Coronary artery (tissue), 2 donors: ENCODE data around the gene NEIL1.
"Not testable (repeated sequence)": the region's sequence is repeated elsewhere in the genome, so short reads cannot be mapped to it uniquely, and the experiment has no call there.

Source experiments
- DNase-seq: peaks from one replicate; pipeline ENCODE4 v3.0.0-alpha.2; 2017; ENCODE audit warnings: low spot score
- H3K27ac ChIP-seq, 2 donors: fragments of 200-600 bp; sonication (generic); one replicate each; pipeline ENCODE4 v1.5.1; 2016 to 2019
- H3K4me3 ChIP-seq: fragments of 200-600 bp; sonication (generic); 2 replicates; pipeline ENCODE4 v1.5.1; 2016; ENCODE audit warnings: mild to moderate bottlenecking, moderate library complexity
- TF ChIP-seq, protein P1 (sequence below): fragments of 200-600 bp; sonication (generic); IDR thresholded peaks from one replicate; pipeline ENCODE4 v1.5.1; 2019; ENCODE audit warnings: antibody characterized with exemption

The NEIL1 gene, protein sequence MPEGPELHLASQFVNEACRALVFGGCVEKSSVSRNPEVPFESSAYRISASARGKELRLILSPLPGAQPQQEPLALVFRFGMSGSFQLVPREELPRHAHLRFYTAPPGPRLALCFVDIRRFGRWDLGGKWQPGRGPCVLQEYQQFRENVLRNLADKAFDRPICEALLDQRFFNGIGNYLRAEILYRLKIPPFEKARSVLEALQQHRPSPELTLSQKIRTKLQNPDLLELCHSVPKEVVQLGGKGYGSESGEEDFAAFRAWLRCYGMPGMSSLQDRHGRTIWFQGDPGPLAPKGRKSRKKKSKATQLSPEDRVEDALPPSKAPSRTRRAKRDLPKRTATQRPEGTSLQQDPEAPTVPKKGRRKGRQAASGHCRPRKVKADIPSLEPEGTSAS

DNA sequence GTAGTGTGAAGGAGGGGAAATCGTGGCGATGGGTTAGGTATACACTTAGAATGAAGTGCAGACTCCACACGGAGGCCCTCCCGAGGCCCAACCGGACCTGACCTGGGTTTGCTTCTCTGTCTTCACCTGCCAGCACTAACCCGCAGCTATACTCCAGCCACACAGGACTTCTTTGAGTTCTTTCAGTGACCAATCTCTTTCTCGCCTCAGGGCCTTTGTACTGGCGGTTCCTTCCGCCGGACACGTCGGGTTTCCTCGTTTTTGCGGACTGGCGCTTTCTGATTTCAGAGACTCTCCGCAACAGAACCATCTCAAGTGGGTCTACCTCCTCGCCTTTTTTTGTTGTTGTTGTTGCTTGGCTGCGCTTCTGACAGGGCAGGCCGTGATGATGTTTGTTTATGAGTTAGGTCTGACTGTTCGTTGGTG, at the start of gene NEIL1:
TSS of gene NEIL1 (plus strand) at position 244 of the 426 bp plus-strand sequence. CDS start 1,867 bp downstream, outside the sequence.
- H3K4me3 ChIP-seq, result peak within 1 kb of the TSS; percentile 94
- peak within 1 kb of the TSS; percentile 37 to 76 for H3K27ac ChIP-seq
- TF ChIP-seq, protein P1, sequence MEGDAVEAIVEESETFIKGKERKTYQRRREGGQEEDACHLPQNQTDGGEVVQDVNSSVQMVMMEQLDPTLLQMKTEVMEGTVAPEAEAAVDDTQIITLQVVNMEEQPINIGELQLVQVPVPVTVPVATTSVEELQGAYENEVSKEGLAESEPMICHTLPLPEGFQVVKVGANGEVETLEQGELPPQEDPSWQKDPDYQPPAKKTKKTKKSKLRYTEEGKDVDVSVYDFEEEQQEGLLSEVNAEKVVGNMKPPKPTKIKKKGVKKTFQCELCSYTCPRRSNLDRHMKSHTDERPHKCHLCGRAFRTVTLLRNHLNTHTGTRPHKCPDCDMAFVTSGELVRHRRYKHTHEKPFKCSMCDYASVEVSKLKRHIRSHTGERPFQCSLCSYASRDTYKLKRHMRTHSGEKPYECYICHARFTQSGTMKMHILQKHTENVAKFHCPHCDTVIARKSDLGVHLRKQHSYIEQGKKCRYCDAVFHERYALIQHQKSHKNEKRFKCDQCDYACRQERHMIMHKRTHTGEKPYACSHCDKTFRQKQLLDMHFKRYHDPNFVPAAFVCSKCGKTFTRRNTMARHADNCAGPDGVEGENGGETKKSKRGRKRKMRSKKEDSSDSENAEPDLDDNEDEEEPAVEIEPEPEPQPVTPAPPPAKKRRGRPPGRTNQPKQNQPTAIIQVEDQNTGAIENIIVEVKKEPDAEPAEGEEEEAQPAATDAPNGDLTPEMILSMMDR, result no peak
- DNase-seq, result no peak

DNA sequence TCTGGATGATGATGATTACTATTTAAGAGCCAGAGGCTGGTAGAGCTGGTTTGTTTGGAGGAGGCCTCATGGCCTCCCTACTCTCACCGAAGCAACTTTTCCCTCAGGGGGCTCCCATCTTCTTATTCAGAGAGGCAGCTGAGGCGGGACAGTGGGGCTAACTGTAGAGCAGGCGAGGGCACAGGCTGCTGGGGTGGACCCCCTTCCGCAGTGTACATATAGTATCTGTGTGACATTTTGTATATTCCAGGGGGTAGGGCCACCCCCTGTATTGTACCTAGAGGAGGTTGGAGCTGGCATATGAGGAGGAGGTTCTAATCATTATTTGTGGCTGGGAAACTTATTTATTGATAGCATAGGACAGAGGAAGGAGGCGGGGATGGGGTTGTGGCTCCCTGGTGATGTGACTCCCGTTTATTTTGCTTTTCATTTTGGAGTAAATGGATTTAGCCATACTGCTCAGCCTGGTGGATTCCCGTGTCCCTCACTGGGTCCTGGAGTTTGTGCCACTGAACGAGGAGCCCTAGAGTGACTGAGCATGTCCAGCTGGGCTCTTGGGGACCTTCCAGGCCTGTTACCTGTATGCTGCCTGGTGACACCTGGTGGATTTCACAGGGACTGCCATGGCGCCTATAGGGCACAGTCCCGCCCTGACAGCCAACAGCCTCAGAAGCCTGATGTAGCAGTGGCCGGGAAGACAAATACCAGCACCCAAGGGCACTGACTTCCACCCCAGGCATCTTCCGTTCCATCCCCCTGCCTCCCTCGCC, 48.1 kb upstream of the NEIL1 start:
- H3K4me3 ChIP-seq, H3K27ac ChIP-seq, DNase-seq: not testable (repeated sequence)

DNA sequence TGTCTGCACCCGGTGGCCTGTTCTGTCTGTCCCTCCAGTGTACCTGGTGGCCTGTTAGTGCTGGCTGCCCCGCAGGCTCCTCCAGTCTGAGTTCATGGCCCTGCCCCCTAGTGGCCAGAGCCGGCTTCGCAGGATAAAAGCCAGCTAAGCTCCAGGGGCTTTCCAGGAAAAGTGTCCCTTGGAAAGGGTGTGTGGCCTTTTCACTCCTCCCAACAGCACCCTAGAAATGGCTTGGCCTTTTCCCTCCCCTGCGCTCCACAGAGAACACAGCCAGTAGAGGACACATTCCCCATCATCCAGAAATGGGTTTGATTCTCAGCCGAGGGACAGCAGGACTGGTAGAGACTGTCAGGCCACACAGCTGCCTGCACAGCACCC, 47.5 kb upstream of the NEIL1 start:
- not testable (repeated sequence) for H3K27ac ChIP-seq, H3K4me3 ChIP-seq, DNase-seq
- TF ChIP-seq, protein P1, result peak; percentile 28

DNA sequence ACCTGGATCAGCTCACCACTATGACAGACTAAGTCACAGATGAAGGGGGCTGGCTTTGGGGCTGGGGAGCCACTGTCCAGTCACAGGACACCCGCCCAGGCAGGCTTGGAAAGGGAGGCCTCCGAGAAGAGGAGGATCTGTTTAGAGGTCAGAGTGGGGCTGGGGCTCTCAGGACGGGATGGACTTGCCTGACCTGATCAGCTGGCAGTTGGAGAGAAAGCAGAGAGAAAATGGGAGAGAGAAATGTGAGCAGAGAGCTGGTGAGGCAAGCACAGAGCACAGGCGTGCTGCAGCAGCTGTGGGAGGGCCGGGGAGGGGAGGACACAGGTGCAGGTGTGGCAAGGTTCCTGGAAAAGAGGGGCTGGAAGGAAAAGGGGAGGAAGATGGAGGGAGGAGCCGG, 46.8 kb upstream of the NEIL1 start:
- H3K27ac ChIP-seq, H3K4me3 ChIP-seq, DNase-seq: not testable (repeated sequence)

DNA sequence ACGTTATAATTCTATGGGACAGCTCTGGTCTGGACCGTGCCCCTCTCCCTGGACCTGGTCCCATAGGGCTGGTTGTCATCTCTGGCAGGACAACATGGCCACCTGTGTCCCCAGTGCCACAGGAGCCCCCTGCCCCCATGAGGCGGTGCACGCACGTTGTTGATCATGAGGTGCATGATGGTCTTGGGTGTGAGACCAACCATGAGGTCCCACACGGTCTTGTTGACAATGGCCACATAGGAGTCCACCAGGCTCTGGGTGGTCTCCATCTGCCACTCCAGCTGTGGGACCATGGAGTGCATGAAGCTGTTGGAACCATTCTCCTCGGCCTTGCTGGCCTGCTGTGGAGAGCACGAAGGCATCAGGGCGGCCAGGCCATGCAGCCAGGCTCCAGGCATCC, 44.5 kb upstream of the NEIL1 start:
- no peak for DNase-seq
- TF ChIP-seq, protein P1, result no peak
- Histone ChIP-seq H3K4me3 (no peak overlapping the region), H3K27ac (no peak overlapping the region)

DNA sequence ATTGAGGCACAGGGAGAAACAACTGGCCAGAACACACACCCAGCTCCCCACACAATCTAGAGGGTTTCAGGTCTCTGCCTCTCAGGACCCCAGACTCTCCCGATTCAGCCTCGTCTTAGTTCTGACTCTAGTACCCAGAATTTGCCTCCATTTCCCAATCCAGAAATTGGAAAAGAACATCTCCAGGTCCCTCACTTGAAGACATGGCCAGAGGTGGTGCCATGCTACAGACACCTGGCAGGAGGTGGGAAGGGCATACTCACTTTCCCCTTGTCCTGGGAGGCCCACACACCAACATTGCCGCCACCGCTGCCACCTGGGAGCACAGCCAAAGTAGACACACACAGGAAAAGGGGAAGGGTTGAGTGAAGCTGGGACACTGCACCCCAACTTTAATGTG, 44.1 kb upstream of the NEIL1 start:
- not testable (repeated sequence) for H3K4me3 ChIP-seq, H3K27ac ChIP-seq, DNase-seq

DNA sequence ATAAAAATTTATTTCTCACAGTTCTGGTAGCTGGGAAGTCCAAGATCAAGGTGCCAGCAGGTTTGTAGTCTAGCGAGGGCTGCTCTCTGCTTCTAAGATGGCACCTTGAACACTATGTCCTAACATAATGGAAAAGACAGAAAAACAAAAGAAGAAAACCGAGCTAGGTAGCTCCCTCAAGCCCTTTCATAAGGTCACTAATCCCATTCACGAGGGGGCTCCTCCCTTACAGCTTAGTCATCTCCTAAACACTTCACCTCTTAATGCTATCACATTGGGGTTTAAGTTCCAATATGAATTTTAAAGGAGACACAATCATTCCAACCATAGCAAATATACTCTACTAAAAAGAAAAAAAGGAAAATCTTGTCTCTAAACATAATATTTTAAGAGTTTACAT, 40.7 kb upstream of the NEIL1 start:
- TF ChIP-seq, protein P1, result no peak
- DNase-seq, result no peak
- H3K27ac ChIP-seq, result no peak overlapping the region
- no peak overlapping the region for H3K4me3 ChIP-seq

DNA sequence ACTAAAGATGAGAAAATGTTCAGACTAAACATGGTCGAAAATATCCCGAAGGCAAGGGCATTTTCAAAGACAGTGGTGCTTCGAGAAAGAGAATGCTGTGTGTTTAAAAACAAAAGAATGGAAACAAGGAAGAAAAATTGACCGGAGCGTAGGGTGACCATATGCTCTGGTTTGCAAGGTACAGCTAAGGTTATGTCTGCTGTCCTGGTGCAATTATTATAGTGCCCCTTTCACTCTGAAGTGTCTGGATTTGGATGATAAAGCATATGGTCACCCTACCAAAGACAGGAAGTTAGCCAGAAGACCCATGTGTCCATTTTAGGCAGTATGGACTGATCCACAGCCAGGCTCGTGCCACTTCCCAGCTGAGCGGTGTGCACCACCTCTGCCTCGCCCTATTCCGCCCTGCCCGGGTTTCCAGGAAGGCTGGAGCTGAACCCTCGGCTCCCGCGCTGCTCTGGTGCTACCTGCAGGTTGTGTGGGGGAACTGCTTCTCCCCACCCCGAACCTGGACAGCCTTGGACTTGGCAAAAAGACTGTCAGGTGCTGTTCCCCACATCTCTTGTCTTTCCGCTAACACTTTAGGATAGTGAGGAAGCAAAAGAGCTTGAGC, 39.0 kb upstream of the NEIL1 start:
- TF ChIP-seq, protein P1, result no peak
- H3K4me3 ChIP-seq, result no peak overlapping the region
- no peak overlapping the region for H3K27ac ChIP-seq
- no peak for DNase-seq
